Measurements from ENCODE around the gene EDC3.
"Not testable (repeated sequence)": the region's sequence is repeated elsewhere in the genome, so short reads cannot be mapped to it uniquely, and the experiment has no call there.

DNA sequence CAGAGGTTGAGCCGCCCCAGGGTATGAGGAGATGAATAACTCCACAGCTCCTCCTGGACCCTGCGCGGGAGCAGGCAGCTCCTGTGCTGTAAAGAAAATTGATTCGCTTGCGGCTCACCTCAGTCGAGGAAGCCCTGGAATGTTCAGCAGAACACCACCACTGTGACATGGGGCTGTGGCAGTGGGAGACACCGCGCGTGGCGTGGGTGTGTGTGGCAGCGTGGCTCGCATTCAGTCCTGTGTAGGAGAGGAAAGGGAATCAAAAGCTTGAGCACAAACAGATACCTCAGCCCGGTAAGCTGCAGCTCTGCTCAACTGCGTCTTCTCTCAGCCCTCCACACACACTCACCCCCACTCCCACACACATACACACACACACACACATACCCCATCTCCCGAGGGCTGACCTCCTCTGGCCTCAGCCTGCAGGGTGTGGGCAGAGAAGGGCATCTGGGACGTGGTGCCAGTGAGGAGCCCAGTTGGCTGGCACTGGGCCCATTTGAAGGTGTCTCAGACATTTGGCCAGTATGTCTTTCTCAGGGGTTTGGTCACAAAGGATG is 98.6 kb downstream of the EDC3 start:
- not testable (repeated sequence) for TF ChIP-seq CTCF (conservative IDR thresholded peaks at IDR 0.05; ENCODE audit: low read depth, low read length); POLR2A (IDR thresholded peaks at IDR 0.05; ENCODE audit: low read depth, low read length); BHLHE40 (IDR thresholded peaks at IDR 0.05; ENCODE audit: low read depth, low read length); CEBPB (IDR thresholded peaks at IDR 0.05; ENCODE audit: low read depth, low read length); SMC3 (IDR thresholded peaks at IDR 0.05; ENCODE audit: low read depth, low read length)

All from IMR-90 (cell line).